Measurements from ENCODE around the gene DCAF4L1. TPM values are rescaled to one million over a fixed set of nuclear protein-coding genes. Genes with fewer than 3 reads are reported as not detected.

DCAF4L1 gene, protein sequence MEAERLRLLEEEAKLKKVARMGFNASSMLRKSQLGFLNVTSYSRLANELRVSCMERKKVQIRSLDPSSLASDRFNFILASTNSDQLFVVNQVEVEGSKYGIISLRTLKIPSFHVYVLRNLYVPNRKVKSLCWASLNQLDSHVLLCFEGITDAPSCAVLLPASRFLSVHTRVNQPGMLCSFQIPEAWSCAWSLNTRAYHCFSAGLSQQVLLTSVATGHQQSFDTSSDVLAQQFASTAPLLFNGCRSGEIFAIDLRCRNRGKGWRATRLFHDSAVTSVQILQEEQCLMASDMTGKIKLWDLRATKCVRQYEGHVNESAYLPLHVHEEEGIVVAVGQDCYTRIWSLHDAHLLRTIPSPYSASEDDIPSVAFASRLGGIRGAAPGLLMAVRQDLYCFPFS
- total RNA-seq (2021) (0.26 and 0.41 TPM in 2 replicates), Bru-seq, nascent RNA (percentile 36 among the genes with signal in this experiment), BruChase-seq, experiment 1, labeled RNA remaining after a 2-hour chase (percentile 66 among the genes with signal in this experiment), BruChase-seq, experiment 2, labeled RNA remaining after a 6-hour chase (percentile 63 among the genes with signal in this experiment)
- long read RNA-seq, result 0 reads

DNA sequence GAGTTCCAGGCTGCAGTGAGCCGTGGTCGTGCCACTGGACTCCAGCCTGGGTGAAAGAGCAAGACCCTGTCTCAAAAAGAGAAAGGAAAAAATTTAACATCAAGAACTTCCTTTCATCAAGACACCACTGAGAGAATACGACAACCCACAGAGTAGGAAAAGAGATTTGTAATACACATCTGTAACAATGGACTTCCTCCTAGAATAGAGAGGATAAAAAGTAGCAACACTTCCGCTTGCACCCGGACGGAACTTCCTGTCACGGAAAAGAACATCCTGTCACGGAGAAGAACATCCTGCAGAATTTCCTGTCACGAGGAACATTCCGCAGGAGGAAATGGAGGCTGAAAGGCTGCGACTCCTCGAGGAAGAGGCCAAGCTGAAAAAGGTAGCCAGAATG, at the start of gene DCAF4L1:
TSS of gene DCAF4L1 (plus strand) at position 301 of the 400 bp plus-strand sequence. CDS start at position 338, 37 bp downstream.
- CTCF ChIA-PET, result interaction anchor here (0.5 kb wide), 1 partner anchor 338 kb away, joined by 10 read pairs; no protein-coding TSS in a partner anchor
- no peak within 1 kb of the TSS for H3K27ac ChIP-seq (ENCODE audit: low read depth, low read length, poor library complexity, severe bottlenecking)
- no peak for TF ChIP-seq EZH2 (IDR thresholded peaks at IDR 0.05; ENCODE audit: borderline replicate concordance, low read depth, low read length, poor library complexity, severe bottlenecking)

DNA sequence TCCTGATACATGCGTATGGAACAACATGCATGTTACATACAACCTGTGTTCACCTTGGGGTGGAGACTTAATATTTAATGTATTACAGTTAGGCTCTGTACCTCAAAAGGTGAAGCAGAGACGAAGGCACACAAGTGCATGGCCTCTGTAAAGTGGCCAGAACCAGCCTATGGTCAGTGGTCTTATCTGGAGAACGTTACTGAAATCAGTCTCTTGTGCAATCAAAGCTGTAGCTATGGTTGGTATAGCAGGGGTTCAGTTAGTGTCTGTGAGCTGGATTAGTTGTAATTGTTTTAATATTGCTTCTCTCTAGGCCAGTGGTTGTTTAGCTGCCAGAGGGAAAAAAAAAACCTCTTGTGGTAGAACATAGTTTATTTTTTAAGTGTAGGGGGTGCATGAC, 48.6 kb upstream of the DCAF4L1 start:
- intact Hi-C loops (cut with micrococcal nuclease; ENCODE audit: unreplicated experiment), result no loop called here
- TF ChIP-seq, protein P1, sequence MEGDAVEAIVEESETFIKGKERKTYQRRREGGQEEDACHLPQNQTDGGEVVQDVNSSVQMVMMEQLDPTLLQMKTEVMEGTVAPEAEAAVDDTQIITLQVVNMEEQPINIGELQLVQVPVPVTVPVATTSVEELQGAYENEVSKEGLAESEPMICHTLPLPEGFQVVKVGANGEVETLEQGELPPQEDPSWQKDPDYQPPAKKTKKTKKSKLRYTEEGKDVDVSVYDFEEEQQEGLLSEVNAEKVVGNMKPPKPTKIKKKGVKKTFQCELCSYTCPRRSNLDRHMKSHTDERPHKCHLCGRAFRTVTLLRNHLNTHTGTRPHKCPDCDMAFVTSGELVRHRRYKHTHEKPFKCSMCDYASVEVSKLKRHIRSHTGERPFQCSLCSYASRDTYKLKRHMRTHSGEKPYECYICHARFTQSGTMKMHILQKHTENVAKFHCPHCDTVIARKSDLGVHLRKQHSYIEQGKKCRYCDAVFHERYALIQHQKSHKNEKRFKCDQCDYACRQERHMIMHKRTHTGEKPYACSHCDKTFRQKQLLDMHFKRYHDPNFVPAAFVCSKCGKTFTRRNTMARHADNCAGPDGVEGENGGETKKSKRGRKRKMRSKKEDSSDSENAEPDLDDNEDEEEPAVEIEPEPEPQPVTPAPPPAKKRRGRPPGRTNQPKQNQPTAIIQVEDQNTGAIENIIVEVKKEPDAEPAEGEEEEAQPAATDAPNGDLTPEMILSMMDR (conservative IDR thresholded peaks at IDR 0.05; ENCODE audit: low read depth, low read length), result no peak
- no peak for TF ChIP-seq EZH2 (IDR thresholded peaks at IDR 0.05; ENCODE audit: borderline replicate concordance, low read depth, low read length, poor library complexity, severe bottlenecking)
- CTCF ChIA-PET, result no interaction called here
- BruUV-seq (replicated peaks), result no TSS peak
- Histone ChIP-seq H3K27ac (ENCODE audit: low read depth, low read length, poor library complexity, severe bottlenecking) (no peak overlapping the region), H3K4me1 (ENCODE audit: insufficient read depth, low read length, poor library complexity, severe bottlenecking) (peaks cover 20% of the 10 kb centered on the region), H3K9me3 (ENCODE audit: low read depth, low read length, poor library complexity, severe bottlenecking) (no peaks in the 10 kb centered on the region), H3K4me3 (ENCODE audit: low read depth, low read length, poor library complexity, severe bottlenecking) (no peak overlapping the region), H3K36me3 (ENCODE audit: insufficient read depth, low read length, poor library complexity, severe bottlenecking) (no peaks in the 10 kb centered on the region), H3K27me3 (replicated peaks; ENCODE audit: insufficient read depth, low read depth, low read length, poor library complexity) (no peaks in the 10 kb centered on the region)
- DNase-seq (ENCODE audit: low spot score), result no peak
- POLR2A ChIA-PET (ENCODE audit: low non-redundant PET), result no interaction called here

More for the DNA sequence above, at the start of gene DCAF4L1:
- Histone ChIP-seq H3K4me3 (ENCODE audit: low read depth, low read length, poor library complexity, severe bottlenecking) (no peak within 1 kb of the TSS), H3K36me3 (ENCODE audit: insufficient read depth, low read length, poor library complexity, severe bottlenecking) (no peaks in the 10 kb centered on the region), H3K27me3 (replicated peaks; ENCODE audit: insufficient read depth, low read depth, low read length, poor library complexity) (no peaks in the 10 kb centered on the region), H3K4me1 (ENCODE audit: insufficient read depth, low read length, poor library complexity, severe bottlenecking) (no peaks in the 10 kb centered on the region), H3K9me3 (ENCODE audit: low read depth, low read length, poor library complexity, severe bottlenecking) (no peaks in the 10 kb centered on the region)
- no peak for DNase-seq (ENCODE audit: low spot score)
- no TSS peak for BruUV-seq (replicated peaks)
- intact Hi-C loops (cut with micrococcal nuclease; ENCODE audit: unreplicated experiment), result no loop called here
- POLR2A ChIA-PET (ENCODE audit: low non-redundant PET), result no interaction called here

DNA sequence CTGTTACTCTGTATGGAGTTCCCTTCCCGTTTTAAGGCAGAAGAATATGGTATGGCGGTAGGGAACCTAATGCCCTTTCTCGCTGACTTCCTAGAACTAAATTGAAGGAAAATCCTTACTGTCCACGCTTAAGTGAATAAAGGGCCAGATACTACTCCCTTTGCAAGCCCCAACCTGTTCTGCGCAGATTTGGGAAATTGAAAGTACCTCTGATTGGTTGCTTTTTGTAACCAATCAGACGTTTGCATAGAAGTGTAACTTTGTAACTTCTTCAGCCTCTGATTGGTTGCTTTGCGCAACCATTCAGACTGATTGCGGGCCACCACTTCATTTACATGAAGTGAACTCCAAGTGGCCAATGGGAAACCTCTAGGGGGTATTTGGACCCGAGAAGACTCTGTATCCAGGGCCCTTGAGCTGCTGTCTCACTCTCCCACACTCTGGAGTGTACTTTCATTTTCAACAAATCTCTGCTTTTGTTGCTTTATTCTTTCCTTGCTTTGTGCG, 47.5 kb upstream of the DCAF4L1 start:
- Histone ChIP-seq H3K4me1 (ENCODE audit: insufficient read depth, low read length, poor library complexity, severe bottlenecking) (peaks cover 20% of the 10 kb centered on the region), H3K27ac (ENCODE audit: low read depth, low read length, poor library complexity, severe bottlenecking) (no peak overlapping the region), H3K27me3 (replicated peaks; ENCODE audit: insufficient read depth, low read depth, low read length, poor library complexity) (no peaks in the 10 kb centered on the region), H3K4me3 (ENCODE audit: low read depth, low read length, poor library complexity, severe bottlenecking) (peak overlapping the region; percentile 99), H3K36me3 (ENCODE audit: insufficient read depth, low read length, poor library complexity, severe bottlenecking) (peaks cover 8% of the 10 kb centered on the region), H3K9me3 (ENCODE audit: low read depth, low read length, poor library complexity, severe bottlenecking) (no peaks in the 10 kb centered on the region)
- intact Hi-C loops (cut with micrococcal nuclease; ENCODE audit: unreplicated experiment), result no loop called here
- peak; percentile 37 for DNase-seq (ENCODE audit: low spot score)
- no TSS peak for BruUV-seq (replicated peaks)
- ChIA-PET POLR2A (ENCODE audit: low non-redundant PET) (no interaction called here), CTCF (interaction anchor here (0.6 kb wide), 1 partner anchor 50 kb away, joined by 3 read pairs; no protein-coding TSS in a partner anchor)
- TF ChIP-seq, protein P1 (conservative IDR thresholded peaks at IDR 0.05; ENCODE audit: low read depth, low read length), result no peak
- TF ChIP-seq EZH2 (IDR thresholded peaks at IDR 0.05; ENCODE audit: borderline replicate concordance, low read depth, low read length, poor library complexity, severe bottlenecking), result no peak

Data from A673 (cell line).